HCT116 (cell line): ENCODE data around the gene CLDN1. TPM values are rescaled to one million over a fixed set of nuclear protein-coding genes. Genes with fewer than 3 reads are reported as not detected.

ENCODE experiments used
- ATAC-seq: fragments of 200-7000 bp; cut with Tn5 transposase; 2 replicates; pipeline ENCODE4 v1.9.1; 2020; ENCODE audit warnings: mild to moderate bottlenecking, moderate library complexity
- BruUV-seq: library from RNA; stranded (reverse); fragments of 400-500 nt; replicated peaks from 2 replicates; lab custom pipeline; 2021; lab: Mats Ljungman, UMichigan
- CTCF ChIA-PET: fragments of 300-600 bp; sonication (Branson Sonifier 250); formaldehyde crosslinking; loops from one replicate; lab custom pipeline; 2021; ENCODE audit warnings: antibody characterized with exemption; lab: Charles Lee
- POLR2A ChIA-PET: fragments of 300-600, 350-600 bp; sonication (Branson Sonifier 250); formaldehyde crosslinking; loops from one replicate; lab custom pipeline; 2021; ENCODE audit warnings: antibody characterized with exemption; lab: Charles Lee
- RAD21 ChIA-PET, 2 experiments: fragments of 300-600 bp; sonication (Branson Sonifier 250); formaldehyde crosslinking; loops; one replicate each; lab custom pipeline; 2023; ENCODE audit warnings: low total read pairs in 2 of 2; ENCODE audit not compliant: uncharacterized antibody in 2 of 2, unreplicated experiment in 2 of 2, low non-redundant PET in 1 of 2; lab: Charles Lee
- DNase-seq: peaks from one replicate; pipeline ENCODE4 v3.0.0-alpha.2; 2010; ENCODE audit warnings: low read depth, low spot score
- H2AFZ ChIP-seq: fragments of 200-600 bp; shearing (Covaris generic), sonication (generic); 2 replicates; pipeline ENCODE4 v1.6.1; 2017; ENCODE audit warnings: low read depth, mixed run types, mixed read lengths, antibody characterized with exemption, low read length; ENCODE audit not compliant: poor library complexity, severe bottlenecking
- H3K27ac ChIP-seq: 2 replicates; pipeline ENCODE4 v1.5.1; 2012; ENCODE audit warnings: low read depth, low read length
- H3K27me3 ChIP-seq: fragments of 200-600 bp; sonication (generic); 2 replicates; pipeline ENCODE4 v1.6.1; 2016; ENCODE audit warnings: mixed run types, low read length, mixed read lengths; ENCODE audit not compliant: insufficient read depth
- H3K36me3 ChIP-seq, 2 experiments: fragments of 200-500 bp in 1 of 2; fragments of 200-600 bp in 1 of 2; sonication (Bioruptor generic) in 1 of 2; sonication (generic) in 1 of 2; 2 replicates each; pipeline versions ENCODE4 v1.5.1 to v1.6.1; 2014 to 2016; ENCODE audit warnings: low read length in 2 of 2, inconsistent platforms in 1 of 2, mixed read lengths in 1 of 2, mixed run types in 1 of 2; ENCODE audit not compliant: insufficient read depth in 2 of 2, control insufficient read depth in 1 of 2
- H3K4me1 ChIP-seq, 2 experiments: fragments of 200-600 bp in 1 of 2; sonication (generic) in 1 of 2; 2 replicates each; pipeline versions ENCODE4 v1.5.1 to v1.6.1; 2012 to 2017; ENCODE audit warnings: low read length in 2 of 2, inconsistent platforms in 1 of 2, mild to moderate bottlenecking in 1 of 2, mixed read lengths in 1 of 2, mixed run types in 1 of 2, moderate library complexity in 1 of 2; ENCODE audit not compliant: insufficient read depth in 2 of 2, control insufficient read depth in 1 of 2
- H3K4me2 ChIP-seq: fragments of 200-600 bp; sonication (generic); 2 replicates; pipeline ENCODE4 v1.6.1; 2017; ENCODE audit warnings: mixed run types, low read length, mixed read lengths
- H3K4me3 ChIP-seq, 2 experiments: fragments of 200-600 bp in 1 of 2; sonication (generic) in 1 of 2; replicated peaks in 1 of 2; 2 replicates each; pipeline ENCODE4 v1.5.1; 2011 to 2016; ENCODE audit warnings: low read length in 2 of 2, control low read depth in 1 of 2, low read depth in 1 of 2, mild to moderate bottlenecking in 1 of 2, mixed read lengths in 1 of 2, mixed run types in 1 of 2
- H3K79me2 ChIP-seq: fragments of 200-600 bp; sonication (generic); 2 replicates; pipeline ENCODE4 v1.6.1; 2017; ENCODE audit warnings: mild to moderate bottlenecking, mixed run types, low read length, moderate library complexity, mixed read lengths; ENCODE audit not compliant: insufficient read depth
- H3K9ac ChIP-seq: fragments of 200-600 bp; sonication (generic); 2 replicates; pipeline ENCODE4 v1.6.1; 2016; ENCODE audit warnings: low read length, mixed read lengths
- H3K9me2 ChIP-seq: fragments of 200-600 bp; sonication (generic), shearing (Covaris generic); 2 replicates; pipeline ENCODE4 v1.6.1; 2017; ENCODE audit warnings: mixed run types, mild to moderate bottlenecking, moderate library complexity; ENCODE audit not compliant: insufficient read depth
- H3K9me3 ChIP-seq, 2 experiments: fragments of 200-500 bp in 1 of 2; fragments of 200-600 bp in 1 of 2; sonication (Bioruptor generic) in 1 of 2; sonication (generic) in 1 of 2; 2 replicates each; pipeline ENCODE4 v1.6.1; 2014 to 2017; ENCODE audit warnings: low read length in 2 of 2, mixed read lengths in 2 of 2, inconsistent platforms in 1 of 2, low read depth in 1 of 2, mild to moderate bottlenecking in 1 of 2, mixed run types in 1 of 2, moderate library complexity in 1 of 2; ENCODE audit not compliant: control insufficient read depth in 1 of 2, insufficient read depth in 1 of 2
- H4K20me1 ChIP-seq: fragments of 200-600 bp; sonication (generic), shearing (Covaris generic); 2 replicates; pipeline ENCODE4 v1.6.1; 2017; ENCODE audit warnings: mixed run types, mild to moderate bottlenecking, moderate library complexity; ENCODE audit not compliant: insufficient read depth
- CBX3 ChIP-seq: IDR thresholded peaks from 2 replicates; pipeline ENCODE4 v1.6.1; 2012; ENCODE audit warnings: low read depth
- CEBPB ChIP-seq: IDR thresholded peaks from 2 replicates; pipeline ENCODE4 v1.6.1; 2012; ENCODE audit warnings: low read depth
- EZH2 ChIP-seq: fragments of 200-600 bp; sonication (generic); IDR thresholded peaks from 2 replicates; pipeline ENCODE4 v1.6.1; 2017; ENCODE audit warnings: antibody characterized with exemption, mixed run types
- EZH2phosphoT487 ChIP-seq: fragments of 200-600 bp; IDR thresholded peaks from 2 replicates; pipeline ENCODE4 v1.6.1; 2018; ENCODE audit warnings: antibody characterized with exemption, borderline replicate concordance
- FOSL1 ChIP-seq: IDR thresholded peaks from 2 replicates; pipeline ENCODE4 v1.6.1; 2012; ENCODE audit warnings: low read depth
- JUND ChIP-seq: IDR thresholded peaks from 2 replicates; pipeline ENCODE4 v1.6.1; 2012
- POLR2A ChIP-seq: IDR thresholded peaks from 2 replicates; pipeline ENCODE4 v1.7.0; 2011; ENCODE audit warnings: borderline replicate concordance; ENCODE audit not compliant: insufficient read depth, insufficient read length; ENCODE audit errors: extremely low read depth
- POLR2AphosphoS5 ChIP-seq: IDR thresholded peaks from 2 replicates; pipeline ENCODE4 v1.6.1; 2011; ENCODE audit warnings: mild to moderate bottlenecking, low read depth, low read length, moderate library complexity
- RAD21 ChIP-seq: IDR thresholded peaks from 2 replicates; pipeline ENCODE4 v1.6.1; 2012; ENCODE audit warnings: low read depth, mild to moderate bottlenecking
- SIN3A ChIP-seq: IDR thresholded peaks from 2 replicates; pipeline ENCODE4 v1.6.1; 2012; ENCODE audit warnings: low read depth
- SP1 ChIP-seq: IDR thresholded peaks from 2 replicates; pipeline ENCODE4 v1.6.1; 2012; ENCODE audit warnings: low read depth
- TCF7L2 ChIP-seq: IDR thresholded peaks from 2 replicates; pipeline ENCODE4 v1.7.0; 2011; ENCODE audit warnings: borderline replicate concordance, inconsistent platforms; ENCODE audit not compliant: insufficient read depth, insufficient read length; ENCODE audit errors: extremely low read depth
- YY1 ChIP-seq: IDR thresholded peaks from 2 replicates; pipeline ENCODE4 v1.6.1; 2011; ENCODE audit warnings: low read length, low read depth, moderate library complexity, mild to moderate bottlenecking; ENCODE audit not compliant: insufficient replicate concordance; ENCODE audit errors: extremely low read depth
- ZFX ChIP-seq: fragments of 450-650 bp; IDR thresholded peaks from 2 replicates; pipeline ENCODE4 v1.6.1; 2017
- intact Hi-C: fragments of 100-400 bp; cut with micrococcal nuclease; formaldehyde crosslinking; loops from 2 replicates; pipeline ENCODE4 v1.10.0; 2022
- total RNA-seq: library from RNA; stranded (reverse); gene quantifications from one replicate; pipeline ENCODE4 v1.2.1, GENCODE V29; 2021; ENCODE audit not compliant: unreplicated experiment
- TF ChIP-seq, protein P1 (sequence below): IDR thresholded peaks from 2 replicates; pipeline ENCODE4 v1.6.1; 2012
- TF ChIP-seq, protein P2 (sequence below): IDR thresholded peaks from 2 replicates; pipeline ENCODE4 v1.6.1; 2011; ENCODE audit warnings: mild to moderate bottlenecking, low read length, moderate library complexity; ENCODE audit not compliant: insufficient replicate concordance; ENCODE audit errors: extremely low read depth
- TF ChIP-seq, protein P3 (sequence below): IDR thresholded peaks from 2 replicates; pipeline ENCODE4 v1.6.1; 2012; ENCODE audit warnings: low read depth
- TF ChIP-seq, protein P4 (sequence below): IDR thresholded peaks from 2 replicates; pipeline ENCODE4 v1.6.1; 2012

Gene CLDN1
- total RNA-seq, 1 experiment from 2014 or later = 0.20 TPM

DNA sequence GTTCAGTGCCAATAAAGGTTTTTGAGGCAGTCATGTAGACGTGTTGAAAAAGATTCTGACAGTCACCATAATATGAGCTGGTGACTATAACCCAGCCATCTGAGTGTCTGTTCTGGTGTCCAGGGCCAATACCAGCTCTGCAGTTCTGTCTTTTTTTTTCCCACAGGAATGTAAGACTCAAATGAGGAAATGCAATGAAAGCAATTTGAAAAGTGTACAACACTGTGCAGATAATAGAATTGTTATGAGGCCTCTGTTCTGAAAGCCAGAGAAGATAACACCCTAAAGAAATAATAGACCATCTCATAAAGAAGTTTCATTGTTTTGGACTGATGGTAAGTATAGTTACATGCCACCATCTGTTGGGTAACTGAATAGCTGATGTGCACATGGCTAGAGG is 57.1 kb downstream of the CLDN1 start:
- Histone ChIP-seq H3K79me2 (no peaks in the 10 kb centered on the region), H2AFZ (no peak overlapping the region), H3K4me2 (no peak overlapping the region; the same call in 1 of the 2 replicates), H3K4me3 (no peak overlapping the region), H3K36me3 (no peaks in the 10 kb centered on the region), H3K9me2 (no peaks in the 10 kb centered on the region), H3K4me1 (peaks cover 0 to 10% of the 10 kb centered on the region in 2 experiments; a peak in 2 of 4 replicates), H3K9me3 (no peaks in the 10 kb centered on the region), H3K27me3 (no peaks in the 10 kb centered on the region), H3K9ac (no peak overlapping the region), H3K27ac (no peak overlapping the region), H4K20me1 (no peaks in the 10 kb centered on the region)
- CTCF ChIA-PET = no interaction called here
- POLR2A ChIA-PET = no interaction called here
- ATAC-seq (no peak), DNase-seq (no peak)
- RAD21 ChIA-PET = no interaction called here
- TF ChIP-seq EZH2 = no peak
- TF ChIP-seq CEBPB = no peak
- TF ChIP-seq, protein P1, sequence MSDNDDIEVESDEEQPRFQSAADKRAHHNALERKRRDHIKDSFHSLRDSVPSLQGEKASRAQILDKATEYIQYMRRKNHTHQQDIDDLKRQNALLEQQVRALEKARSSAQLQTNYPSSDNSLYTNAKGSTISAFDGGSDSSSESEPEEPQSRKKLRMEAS = no peak
- TF ChIP-seq, protein P2, sequence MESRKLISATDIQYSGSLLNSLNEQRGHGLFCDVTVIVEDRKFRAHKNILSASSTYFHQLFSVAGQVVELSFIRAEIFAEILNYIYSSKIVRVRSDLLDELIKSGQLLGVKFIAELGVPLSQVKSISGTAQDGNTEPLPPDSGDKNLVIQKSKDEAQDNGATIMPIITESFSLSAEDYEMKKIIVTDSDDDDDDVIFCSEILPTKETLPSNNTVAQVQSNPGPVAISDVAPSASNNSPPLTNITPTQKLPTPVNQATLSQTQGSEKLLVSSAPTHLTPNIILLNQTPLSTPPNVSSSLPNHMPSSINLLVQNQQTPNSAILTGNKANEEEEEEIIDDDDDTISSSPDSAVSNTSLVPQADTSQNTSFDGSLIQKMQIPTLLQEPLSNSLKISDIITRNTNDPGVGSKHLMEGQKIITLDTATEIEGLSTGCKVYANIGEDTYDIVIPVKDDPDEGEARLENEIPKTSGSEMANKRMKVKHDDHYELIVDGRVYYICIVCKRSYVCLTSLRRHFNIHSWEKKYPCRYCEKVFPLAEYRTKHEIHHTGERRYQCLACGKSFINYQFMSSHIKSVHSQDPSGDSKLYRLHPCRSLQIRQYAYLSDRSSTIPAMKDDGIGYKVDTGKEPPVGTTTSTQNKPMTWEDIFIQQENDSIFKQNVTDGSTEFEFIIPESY = no peak
- TF ChIP-seq RAD21 = no peak
- no peak for TF ChIP-seq POLR2AphosphoS5
- no peak for TF ChIP-seq SIN3A
- TF ChIP-seq CBX3 = no peak
- no peak for TF ChIP-seq JUND
- TF ChIP-seq, protein P3, sequence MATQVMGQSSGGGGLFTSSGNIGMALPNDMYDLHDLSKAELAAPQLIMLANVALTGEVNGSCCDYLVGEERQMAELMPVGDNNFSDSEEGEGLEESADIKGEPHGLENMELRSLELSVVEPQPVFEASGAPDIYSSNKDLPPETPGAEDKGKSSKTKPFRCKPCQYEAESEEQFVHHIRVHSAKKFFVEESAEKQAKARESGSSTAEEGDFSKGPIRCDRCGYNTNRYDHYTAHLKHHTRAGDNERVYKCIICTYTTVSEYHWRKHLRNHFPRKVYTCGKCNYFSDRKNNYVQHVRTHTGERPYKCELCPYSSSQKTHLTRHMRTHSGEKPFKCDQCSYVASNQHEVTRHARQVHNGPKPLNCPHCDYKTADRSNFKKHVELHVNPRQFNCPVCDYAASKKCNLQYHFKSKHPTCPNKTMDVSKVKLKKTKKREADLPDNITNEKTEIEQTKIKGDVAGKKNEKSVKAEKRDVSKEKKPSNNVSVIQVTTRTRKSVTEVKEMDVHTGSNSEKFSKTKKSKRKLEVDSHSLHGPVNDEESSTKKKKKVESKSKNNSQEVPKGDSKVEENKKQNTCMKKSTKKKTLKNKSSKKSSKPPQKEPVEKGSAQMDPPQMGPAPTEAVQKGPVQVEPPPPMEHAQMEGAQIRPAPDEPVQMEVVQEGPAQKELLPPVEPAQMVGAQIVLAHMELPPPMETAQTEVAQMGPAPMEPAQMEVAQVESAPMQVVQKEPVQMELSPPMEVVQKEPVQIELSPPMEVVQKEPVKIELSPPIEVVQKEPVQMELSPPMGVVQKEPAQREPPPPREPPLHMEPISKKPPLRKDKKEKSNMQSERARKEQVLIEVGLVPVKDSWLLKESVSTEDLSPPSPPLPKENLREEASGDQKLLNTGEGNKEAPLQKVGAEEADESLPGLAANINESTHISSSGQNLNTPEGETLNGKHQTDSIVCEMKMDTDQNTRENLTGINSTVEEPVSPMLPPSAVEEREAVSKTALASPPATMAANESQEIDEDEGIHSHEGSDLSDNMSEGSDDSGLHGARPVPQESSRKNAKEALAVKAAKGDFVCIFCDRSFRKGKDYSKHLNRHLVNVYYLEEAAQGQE = no peak
- TF ChIP-seq SP1 = no peak
- TF ChIP-seq TCF7L2 = no peak
- TF ChIP-seq FOSL1 = no peak
- TF ChIP-seq, protein P4, sequence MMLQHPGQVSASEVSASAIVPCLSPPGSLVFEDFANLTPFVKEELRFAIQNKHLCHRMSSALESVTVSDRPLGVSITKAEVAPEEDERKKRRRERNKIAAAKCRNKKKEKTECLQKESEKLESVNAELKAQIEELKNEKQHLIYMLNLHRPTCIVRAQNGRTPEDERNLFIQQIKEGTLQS = no peak
- no peak for TF ChIP-seq YY1
- no peak for TF ChIP-seq EZH2phosphoT487
- no peak for TF ChIP-seq ZFX
- no peak for TF ChIP-seq POLR2A
- no TSS peak for BruUV-seq
- intact Hi-C loops = no loop called here
